Tibial nerve (tissue), 4 donors: ENCODE data around the gene ANAPC7.

Experiments used
- CTCF ChIP-seq, 5 experiments: fragments of 200-600 bp in 3 of 5; fragments of 450-650 bp in 2 of 5; sonication (generic) in 3 of 5; IDR thresholded peaks; one replicate each; pipeline ENCODE4 v1.5.1; 2016 to 2019; ENCODE audit warnings: antibody characterized with exemption in 5 of 5, mild to moderate bottlenecking in 3 of 5, moderate library complexity in 2 of 5
- EP300 ChIP-seq, 2 donors: sonication (generic); formaldehyde crosslinking; IDR thresholded peaks; one replicate each; pipeline ENCODE4 v1.6.1; 2017; ENCODE audit warnings: antibody characterized with exemption in 2 of 2, mild to moderate bottlenecking in 1 of 2

GRCh38 chr12:110343736-110344555 lies 59.6 kb downstream of the ANAPC7 start:
- TF ChIP-seq CTCF (IDR thresholded peaks at IDR 0.05) (no peak), EP300 (IDR thresholded peaks at IDR 0.05) (no peak)
